GM18867 (cell line): ENCODE data around the gene SCARB1.

ENCODE experiments used
- ATAC-seq: cut with Tn5 transposase; IDR thresholded peaks from one replicate; pipeline ENCODE4 v1.9.1; 2021; ENCODE audit warnings: mild to moderate bottlenecking, moderate library complexity; ENCODE audit not compliant: unreplicated experiment

SCARB1 gene

GRCh38 chr12:124777399-124778372 is 86.0 kb downstream of the SCARB1 start:
- ATAC-seq = no peak

GRCh38 chr12:124776125-124776513 is 87.5 kb downstream of the SCARB1 start:
- ATAC-seq = no peak

- ATAC-seq = peak; percentile 82
These were observed 89.0 kb downstream of the SCARB1 start for GRCh38 chr12:124774462-124775167.

- ATAC-seq = peak; percentile 31
These were observed 89.6 kb downstream of the SCARB1 start for GRCh38 chr12:124774054-124774461.

GRCh38 chr12:124772289-124773170 is 91.1 kb downstream of the SCARB1 start:
- no peak for ATAC-seq

GRCh38 chr12:124771462-124772288 is 92.0 kb downstream of the SCARB1 start:
- ATAC-seq = no peak

GRCh38 chr12:124770728-124771127 is 92.9 kb downstream of the SCARB1 start:
- no peak for ATAC-seq

- ATAC-seq = no peak
These were observed 93.7 kb downstream of the SCARB1 start for GRCh38 chr12:124769881-124770512.

GRCh38 chr12:124769163-124769530 is 94.5 kb downstream of the SCARB1 start:
- no peak for ATAC-seq

- ATAC-seq = no peak
These were observed 95.1 kb downstream of the SCARB1 start for GRCh38 chr12:124768452-124769162.

- ATAC-seq = peak; percentile 58
These were observed 96.4 kb downstream of the SCARB1 start for GRCh38 chr12:124767066-124767821.

- no peak for ATAC-seq
These were observed 97.0 kb downstream of the SCARB1 start for GRCh38 chr12:124766727-124767065.

GRCh38 chr12:124765581-124766489 is 97.8 kb downstream of the SCARB1 start:
- ATAC-seq = no peak

- ATAC-seq = no peak
These were observed 98.6 kb downstream of the SCARB1 start for GRCh38 chr12:124764870-124765580.

- no peak for ATAC-seq
These were observed 99.2 kb downstream of the SCARB1 start for GRCh38 chr12:124764451-124764850.

GRCh38 chr12:124763594-124763979 is 100.1 kb downstream of the SCARB1 start:
- no peak for ATAC-seq
